ENCODE results near the gene ASF1A. TPM values are rescaled to one million over a fixed set of nuclear protein-coding genes. Genes with fewer than 3 reads are reported as not detected.

Gene ASF1A
- total RNA-seq, 1 experiment from 2014 or later, result 34.4 TPM

- no peak overlapping the region for H2BK15ac ChIP-seq (ENCODE audit: low read depth, low read length)
- TF ChIP-seq CTCF (conservative IDR thresholded peaks at IDR 0.05), result no peak
- H3K4me2 ChIP-seq (ENCODE audit: insufficient read depth, insufficient read length, low read length), result no peak overlapping the region
- H2BK12ac ChIP-seq (ENCODE audit: insufficient read length, low read depth, low read length), result no peak overlapping the region
- no peaks in the 10 kb centered on the region for H3K27me3 ChIP-seq (ENCODE audit: insufficient read depth, low read length)
- Mint-ChIP-seq H3K9me3 (peaks cover 0 to 3% of the 10 kb centered on the region in 2 experiments; a peak in 3 of 5 replicates), H3K36me3 (ENCODE audit: insufficient read depth in 1 of 3, low read depth in 3 of 3) (peaks cover 0 to 2% (median 0%) of the 10 kb centered on the region in 3 experiments; a peak in 2 of 7 replicates), H3K4me3 (no peak overlapping the region), H3K4me1 (peaks cover 2 to 3% of the 10 kb centered on the region in 2 experiments; a peak in 2 of 4 replicates), H3K27ac (no peak overlapping the region), H3K27me3 (ENCODE audit: low read depth) (no peaks in the 10 kb centered on the region)
- no peaks in the 10 kb centered on the region for H3K23me2 ChIP-seq (ENCODE audit: insufficient read length, low read depth, low read length, poor library complexity, severe bottlenecking)
- no peak overlapping the region for H4K5ac ChIP-seq (ENCODE audit: insufficient read length, low read depth, low read length)
- H3K23ac ChIP-seq (ENCODE audit: insufficient read length, low read depth, low read length), result no peak overlapping the region
- no peak overlapping the region for H4K8ac ChIP-seq (replicated peaks; ENCODE audit: insufficient read length, low read depth, low read length)
- no peaks in the 10 kb centered on the region for H3K79me2 ChIP-seq (ENCODE audit: insufficient read depth, low read length)
- no peak overlapping the region for H2BK20ac ChIP-seq (ENCODE audit: low read depth, low read length, poor library complexity, severe bottlenecking)
- H2BK120ac ChIP-seq (ENCODE audit: low read depth, low read length, poor library complexity, severe bottlenecking), result no peak overlapping the region
- no peaks in the 10 kb centered on the region for H3K4me1 ChIP-seq (ENCODE audit: insufficient read depth, low read length)
- no peak overlapping the region for H3K27ac ChIP-seq (ENCODE audit: insufficient read length, low read depth, low read length)
- no peak overlapping the region for H3T11ph ChIP-seq (ENCODE audit: low read length)
- H4K20me1 ChIP-seq (ENCODE audit: control insufficient read depth, insufficient read depth, insufficient read length), result no peaks in the 10 kb centered on the region
- H2AFZ ChIP-seq (ENCODE audit: low read length), result no peak overlapping the region
- no peak overlapping the region for H2BK5ac ChIP-seq (ENCODE audit: insufficient read length, low read length)
- H3K9ac ChIP-seq (ENCODE audit: extremely low read depth, insufficient read length, low read length), result no peak overlapping the region
- no peak overlapping the region for H3K4ac ChIP-seq (ENCODE audit: low read depth, low read length)
- no peaks in the 10 kb centered on the region for H3K9me3 ChIP-seq (ENCODE audit: control insufficient read depth, low read depth, low read length)
- no peak overlapping the region for H3K14ac ChIP-seq (ENCODE audit: insufficient read depth, low read length)
- no peak overlapping the region for H3K18ac ChIP-seq (ENCODE audit: insufficient read length, low read depth, low read length)
- DNase-seq, result no peak
- WGBS (ENCODE audit: extremely low coverage, insufficient read length, low lambda C conversion rate), result no CpG with 5 or more reads among the region's 2 CpGs
- H3K56ac ChIP-seq (ENCODE audit: insufficient read length, low read depth, low read length), result no peak overlapping the region
- H3K79me1 ChIP-seq (ENCODE audit: insufficient read depth, low read depth, low read length, poor library complexity, severe bottlenecking), result no peaks in the 10 kb centered on the region
- no peak overlapping the region for H2AK5ac ChIP-seq (ENCODE audit: insufficient read length, low read length)
- H4K91ac ChIP-seq (ENCODE audit: insufficient read length, low read depth, low read length), result no peak overlapping the region
These were observed 24.6 kb upstream of the ASF1A start for GRCh38 chr6:118869350-118869749.
